GM12878 (cell line): ENCODE measurements around the gene RNU1-2. TPM values are rescaled to one million over a fixed set of nuclear protein-coding genes. Genes with fewer than 3 reads are reported as not detected.
A peak's percentile ranks its signal among the peaks of the same experiment; 100 is the strongest.

Experiments
- CREB1 ChIP-seq: IDR thresholded peaks from 2 replicates; pipeline ENCODE4 v1.6.1; 2012; ENCODE audit warnings: low read depth, mild to moderate bottlenecking, inconsistent platforms
- HDGF ChIP-seq: fragments of 450-650 bp; IDR thresholded peaks from 2 replicates; pipeline ENCODE4 v1.6.1; 2016; ENCODE audit warnings: antibody characterized with exemption
- JUNB ChIP-seq: IDR thresholded peaks from 2 replicates; pipeline ENCODE4 v1.6.1; 2016; ENCODE audit warnings: antibody characterized with exemption, mild to moderate bottlenecking
- KDM1A ChIP-seq: fragments of 200-600 bp; sonication (generic); IDR thresholded peaks from 2 replicates; pipeline ENCODE4 v1.6.1; 2016; ENCODE audit warnings: borderline replicate concordance
- MXI1 ChIP-seq: fragments of 150-350 bp; IDR thresholded peaks from 2 replicates; pipeline ENCODE4 v1.6.1; 2011; ENCODE audit warnings: low read depth, mild to moderate bottlenecking, inconsistent platforms, low read length, improper control_type of control experiment
- PAX8 ChIP-seq: fragments of 450-650 bp; IDR thresholded peaks from 2 replicates; pipeline ENCODE4 v1.6.1; 2017; ENCODE audit warnings: mild to moderate bottlenecking, moderate library complexity
- POLR2AphosphoS5 ChIP-seq: IDR thresholded peaks from 2 replicates; pipeline ENCODE4 v1.6.1; 2011; ENCODE audit warnings: mild to moderate bottlenecking, low read length, inconsistent platforms
- RFX5 ChIP-seq: IDR thresholded peaks from 2 replicates; pipeline ENCODE4 v1.6.1; 2011; ENCODE audit warnings: low read depth, low read length, improper control_type of control experiment
- SMAD5 ChIP-seq: IDR thresholded peaks from 2 replicates; pipeline ENCODE4 v1.6.1; 2016; ENCODE audit warnings: antibody characterized with exemption, low read depth
- STAT1 ChIP-seq: fragments of 450-650 bp; conservative IDR thresholded peaks from 2 replicates; pipeline ENCODE4 v1.6.1; 2014; ENCODE audit warnings: antibody characterized with exemption, mild to moderate bottlenecking
- SUZ12 ChIP-seq: fragments of 200-600 bp; sonication (generic); IDR thresholded peaks from one replicate; pipeline ENCODE4 v1.6.1; 2018; ENCODE audit warnings: antibody characterized with exemption, mild to moderate bottlenecking; ENCODE audit not compliant: unreplicated experiment
- TARDBP ChIP-seq: IDR thresholded peaks from 2 replicates; pipeline ENCODE4 v1.6.1; 2016; ENCODE audit warnings: borderline replicate concordance
- TCF12 ChIP-seq: IDR thresholded peaks from 2 replicates; pipeline ENCODE4 v1.6.1; 2011; ENCODE audit warnings: low read depth, mild to moderate bottlenecking, low read length
- TCF3 ChIP-seq: IDR thresholded peaks from 2 replicates; pipeline ENCODE4 v1.6.1; 2012; ENCODE audit warnings: low read depth, mild to moderate bottlenecking, low read length, borderline replicate concordance; ENCODE audit not compliant: insufficient read depth
- YBX1 ChIP-seq: fragments of 450-650 bp; IDR thresholded peaks from 2 replicates; pipeline ENCODE4 v1.6.1; 2016; ENCODE audit warnings: antibody characterized with exemption
- YY1 ChIP-seq: IDR thresholded peaks from 2 replicates; pipeline ENCODE4 v1.6.1; 2011; ENCODE audit warnings: low read depth, mild to moderate bottlenecking, low read length
- ZNF622 ChIP-seq: fragments of 450-650 bp; IDR thresholded peaks from 2 replicates; pipeline ENCODE4 v1.6.1; 2017; ENCODE audit warnings: mild to moderate bottlenecking, inconsistent platforms
- polyA plus RNA-seq, 11 experiments: library from polyadenylated mRNA; depleted of rRNA in 4 of 11; unstranded in 6 of 11; stranded (reverse) in 5 of 11; fragments of >200 nt; fragmentation: Nextera tagmentation in 4 of 11; fragmentation: Illumina TruSeq in 1 of 11; extraction: Ambion mirVana in 4 of 11; extraction: Trizol in 1 of 11; gene quantifications; 1 replicate in 1 of 11; 2 replicates in 10 of 11; pipeline versions ENCODE4 v1.2.1 to v1.2.3, GENCODE V29; 2011 to 2016; ENCODE audit warnings: inconsistent platforms in 2 of 11, missing spikeins in 2 of 11, low read depth in 1 of 11
- total RNA-seq, 4 experiments: library from RNA; depleted of rRNA in 3 of 4; stranded (reverse); fragments of >200 nt in 3 of 4; fragmentation: Illumina TruSeq in 1 of 4; extraction: Trizol in 1 of 4; gene quantifications; 2 replicates each; pipeline versions ENCODE4 v1.2.1 to v1.2.3, GENCODE V29; 2013 to 2021
- TF ChIP-seq, protein P1 (sequence below): IDR thresholded peaks from 2 replicates; pipeline ENCODE4 v1.6.1; 2011; ENCODE audit warnings: borderline replicate concordance, low read depth, mild to moderate bottlenecking, moderate library complexity, low read length; ENCODE audit not compliant: insufficient read depth, poor library complexity, severe bottlenecking
- TF ChIP-seq, protein P2 (sequence below): fragments of 450-650 bp; IDR thresholded peaks from 2 replicates; pipeline ENCODE4 v1.6.1; 2017; ENCODE audit warnings: mild to moderate bottlenecking, moderate library complexity
- TF ChIP-seq, protein P3 (sequence below): IDR thresholded peaks from 2 replicates; pipeline ENCODE4 v1.6.1; 2012; ENCODE audit warnings: low read depth, low read length, improper control_type of control experiment
- TF ChIP-seq, protein P4 (sequence below): IDR thresholded peaks from 2 replicates; pipeline ENCODE4 v1.6.1; 2012; ENCODE audit warnings: low read depth, low read length, improper control_type of control experiment
- TF ChIP-seq, protein P5 (sequence below): fragments of 150-350 bp; IDR thresholded peaks from 2 replicates; pipeline ENCODE4 v1.6.1; 2014; ENCODE audit warnings: mild to moderate bottlenecking, low read depth, low read length

The RNU1-2 gene
- total and polyA plus RNA-seq, 10 of the 15 experiments (the other 5 are each of a cell fraction or from before 2014, with no cell fraction given) = under 0.01 to 20,946 (median 4.7) TPM; not detected in 2

DNA sequence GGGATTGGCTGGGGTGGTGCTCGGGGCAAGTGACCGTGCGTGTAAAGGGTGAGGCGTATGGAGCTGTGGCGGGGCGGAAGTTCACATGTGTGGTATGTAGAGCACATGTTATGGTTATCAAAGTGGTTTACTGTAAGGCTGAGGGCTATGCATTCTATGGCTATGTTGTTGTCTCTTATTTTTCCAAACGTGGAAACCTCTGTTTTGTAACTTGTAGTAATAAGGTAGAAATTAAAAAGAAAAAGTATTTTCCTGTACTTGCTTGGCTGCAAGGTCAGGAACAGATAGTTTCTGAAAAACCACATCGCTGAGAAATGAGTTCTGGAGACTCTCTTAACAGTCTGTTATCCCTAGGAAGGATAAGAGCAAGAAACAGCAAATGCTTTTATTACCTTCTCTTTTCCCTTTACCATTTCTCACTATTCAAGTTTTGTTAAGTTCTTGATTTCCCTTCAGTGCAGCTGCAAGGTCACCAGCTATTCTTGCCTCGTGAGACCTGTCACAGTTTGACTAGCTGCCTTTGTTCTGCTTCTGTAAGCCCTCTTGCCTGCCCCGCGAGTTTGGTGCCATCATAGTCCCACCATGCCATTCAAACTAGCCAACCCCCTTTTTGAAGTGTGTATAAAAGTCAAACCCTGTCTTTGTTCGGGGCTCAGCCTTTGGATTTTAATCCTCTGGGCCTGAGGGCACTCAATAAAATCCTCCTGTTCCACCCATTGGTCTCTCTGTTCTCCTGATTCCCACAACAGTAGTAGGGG is 9.5 kb downstream of the RNU1-2 start (continued):
- no peak for TF ChIP-seq YBX1
- TF ChIP-seq, protein P1, sequence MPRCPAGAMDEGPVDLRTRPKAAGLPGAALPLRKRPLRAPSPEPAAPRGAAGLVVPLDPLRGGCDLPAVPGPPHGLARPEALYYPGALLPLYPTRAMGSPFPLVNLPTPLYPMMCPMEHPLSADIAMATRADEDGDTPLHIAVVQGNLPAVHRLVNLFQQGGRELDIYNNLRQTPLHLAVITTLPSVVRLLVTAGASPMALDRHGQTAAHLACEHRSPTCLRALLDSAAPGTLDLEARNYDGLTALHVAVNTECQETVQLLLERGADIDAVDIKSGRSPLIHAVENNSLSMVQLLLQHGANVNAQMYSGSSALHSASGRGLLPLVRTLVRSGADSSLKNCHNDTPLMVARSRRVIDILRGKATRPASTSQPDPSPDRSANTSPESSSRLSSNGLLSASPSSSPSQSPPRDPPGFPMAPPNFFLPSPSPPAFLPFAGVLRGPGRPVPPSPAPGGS = peak; percentile 94
- TF ChIP-seq PAX8 = no peak
- peak; percentile 96 for TF ChIP-seq TARDBP
- peak; percentile 100 for TF ChIP-seq SMAD5
- no peak for TF ChIP-seq HDGF
- TF ChIP-seq TCF12 = peak; percentile 88
- no peak for TF ChIP-seq SUZ12
- peak; percentile 77 for TF ChIP-seq YY1
- TF ChIP-seq TCF3 = peak; percentile 94; the same call in 1 of the 2 replicates
- TF ChIP-seq, protein P2, sequence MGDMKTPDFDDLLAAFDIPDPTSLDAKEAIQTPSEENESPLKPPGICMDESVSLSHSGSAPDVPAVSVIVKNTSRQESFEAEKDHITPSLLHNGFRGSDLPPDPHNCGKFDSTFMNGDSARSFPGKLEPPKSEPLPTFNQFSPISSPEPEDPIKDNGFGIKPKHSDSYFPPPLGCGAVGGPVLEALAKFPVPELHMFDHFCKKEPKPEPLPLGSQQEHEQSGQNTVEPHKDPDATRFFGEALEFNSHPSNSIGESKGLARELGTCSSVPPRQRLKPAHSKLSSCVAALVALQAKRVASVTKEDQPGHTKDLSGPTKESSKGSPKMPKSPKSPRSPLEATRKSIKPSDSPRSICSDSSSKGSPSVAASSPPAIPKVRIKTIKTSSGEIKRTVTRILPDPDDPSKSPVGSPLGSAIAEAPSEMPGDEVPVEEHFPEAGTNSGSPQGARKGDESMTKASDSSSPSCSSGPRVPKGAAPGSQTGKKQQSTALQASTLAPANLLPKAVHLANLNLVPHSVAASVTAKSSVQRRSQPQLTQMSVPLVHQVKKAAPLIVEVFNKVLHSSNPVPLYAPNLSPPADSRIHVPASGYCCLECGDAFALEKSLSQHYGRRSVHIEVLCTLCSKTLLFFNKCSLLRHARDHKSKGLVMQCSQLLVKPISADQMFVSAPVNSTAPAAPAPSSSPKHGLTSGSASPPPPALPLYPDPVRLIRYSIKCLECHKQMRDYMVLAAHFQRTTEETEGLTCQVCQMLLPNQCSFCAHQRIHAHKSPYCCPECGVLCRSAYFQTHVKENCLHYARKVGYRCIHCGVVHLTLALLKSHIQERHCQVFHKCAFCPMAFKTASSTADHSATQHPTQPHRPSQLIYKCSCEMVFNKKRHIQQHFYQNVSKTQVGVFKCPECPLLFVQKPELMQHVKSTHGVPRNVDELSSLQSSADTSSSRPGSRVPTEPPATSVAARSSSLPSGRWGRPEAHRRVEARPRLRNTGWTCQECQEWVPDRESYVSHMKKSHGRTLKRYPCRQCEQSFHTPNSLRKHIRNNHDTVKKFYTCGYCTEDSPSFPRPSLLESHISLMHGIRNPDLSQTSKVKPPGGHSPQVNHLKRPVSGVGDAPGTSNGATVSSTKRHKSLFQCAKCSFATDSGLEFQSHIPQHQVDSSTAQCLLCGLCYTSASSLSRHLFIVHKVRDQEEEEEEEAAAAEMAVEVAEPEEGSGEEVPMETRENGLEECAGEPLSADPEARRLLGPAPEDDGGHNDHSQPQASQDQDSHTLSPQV = no peak
- TF ChIP-seq STAT1 = no peak
- peak; percentile 89; the same call in 1 of the 2 replicates for TF ChIP-seq MXI1
- TF ChIP-seq, protein P3, sequence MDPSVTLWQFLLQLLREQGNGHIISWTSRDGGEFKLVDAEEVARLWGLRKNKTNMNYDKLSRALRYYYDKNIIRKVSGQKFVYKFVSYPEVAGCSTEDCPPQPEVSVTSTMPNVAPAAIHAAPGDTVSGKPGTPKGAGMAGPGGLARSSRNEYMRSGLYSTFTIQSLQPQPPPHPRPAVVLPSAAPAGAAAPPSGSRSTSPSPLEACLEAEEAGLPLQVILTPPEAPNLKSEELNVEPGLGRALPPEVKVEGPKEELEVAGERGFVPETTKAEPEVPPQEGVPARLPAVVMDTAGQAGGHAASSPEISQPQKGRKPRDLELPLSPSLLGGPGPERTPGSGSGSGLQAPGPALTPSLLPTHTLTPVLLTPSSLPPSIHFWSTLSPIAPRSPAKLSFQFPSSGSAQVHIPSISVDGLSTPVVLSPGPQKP = peak; percentile 72
- TF ChIP-seq, protein P4, sequence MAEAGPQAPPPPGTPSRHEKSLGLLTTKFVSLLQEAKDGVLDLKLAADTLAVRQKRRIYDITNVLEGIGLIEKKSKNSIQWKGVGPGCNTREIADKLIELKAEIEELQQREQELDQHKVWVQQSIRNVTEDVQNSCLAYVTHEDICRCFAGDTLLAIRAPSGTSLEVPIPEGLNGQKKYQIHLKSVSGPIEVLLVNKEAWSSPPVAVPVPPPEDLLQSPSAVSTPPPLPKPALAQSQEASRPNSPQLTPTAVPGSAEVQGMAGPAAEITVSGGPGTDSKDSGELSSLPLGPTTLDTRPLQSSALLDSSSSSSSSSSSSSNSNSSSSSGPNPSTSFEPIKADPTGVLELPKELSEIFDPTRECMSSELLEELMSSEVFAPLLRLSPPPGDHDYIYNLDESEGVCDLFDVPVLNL = no peak
- TF ChIP-seq CREB1 = no peak; the same call in 1 of the 2 replicates
- TF ChIP-seq, protein P5, sequence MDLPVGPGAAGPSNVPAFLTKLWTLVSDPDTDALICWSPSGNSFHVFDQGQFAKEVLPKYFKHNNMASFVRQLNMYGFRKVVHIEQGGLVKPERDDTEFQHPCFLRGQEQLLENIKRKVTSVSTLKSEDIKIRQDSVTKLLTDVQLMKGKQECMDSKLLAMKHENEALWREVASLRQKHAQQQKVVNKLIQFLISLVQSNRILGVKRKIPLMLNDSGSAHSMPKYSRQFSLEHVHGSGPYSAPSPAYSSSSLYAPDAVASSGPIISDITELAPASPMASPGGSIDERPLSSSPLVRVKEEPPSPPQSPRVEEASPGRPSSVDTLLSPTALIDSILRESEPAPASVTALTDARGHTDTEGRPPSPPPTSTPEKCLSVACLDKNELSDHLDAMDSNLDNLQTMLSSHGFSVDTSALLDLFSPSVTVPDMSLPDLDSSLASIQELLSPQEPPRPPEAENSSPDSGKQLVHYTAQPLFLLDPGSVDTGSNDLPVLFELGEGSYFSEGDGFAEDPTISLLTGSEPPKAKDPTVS = 0 out of 2 replicates have a peak, but pooled peaks have one; percentile 49
- peak; percentile 53; the same call in 1 of the 2 replicates for TF ChIP-seq JUNB
- no peak for TF ChIP-seq RFX5
- TF ChIP-seq ZNF622 = no peak
- TF ChIP-seq POLR2AphosphoS5 = peak; percentile 100
- TF ChIP-seq KDM1A = no peak
